Skeletal muscle satellite cell (primary cell): ENCODE results near the gene ZNF436.

Experiments used
- H3K27me3 ChIP-seq: 2 replicates; pipeline ENCODE4 v1.7.0; 2013; ENCODE audit warnings: low read length; ENCODE audit not compliant: control insufficient read depth, insufficient read depth
- H3K36me3 ChIP-seq: 2 replicates; pipeline ENCODE4 v1.7.0; 2013; ENCODE audit warnings: mild to moderate bottlenecking, control low read depth, low read length; ENCODE audit not compliant: insufficient read depth
- H3K4me1 ChIP-seq: 2 replicates; pipeline ENCODE4 v1.7.0; 2013; ENCODE audit warnings: low read length; ENCODE audit not compliant: control insufficient read depth, insufficient read depth
- H3K4me2 ChIP-seq: 2 replicates; pipeline ENCODE4 v1.7.0; 2013; ENCODE audit warnings: mild to moderate bottlenecking, low read length
- H3K4me3 ChIP-seq: 2 replicates; pipeline ENCODE4 v1.7.0; 2013; ENCODE audit warnings: low read length
- H3K9ac ChIP-seq: 2 replicates; pipeline ENCODE4 v1.7.0; 2013; ENCODE audit warnings: mild to moderate bottlenecking, low read depth, low read length, moderate library complexity
- H3K9me3 ChIP-seq: replicated peaks from 2 replicates; pipeline ENCODE4 v1.7.0; 2013; ENCODE audit warnings: mild to moderate bottlenecking, control low read depth, low read length

Gene ZNF436

DNA sequence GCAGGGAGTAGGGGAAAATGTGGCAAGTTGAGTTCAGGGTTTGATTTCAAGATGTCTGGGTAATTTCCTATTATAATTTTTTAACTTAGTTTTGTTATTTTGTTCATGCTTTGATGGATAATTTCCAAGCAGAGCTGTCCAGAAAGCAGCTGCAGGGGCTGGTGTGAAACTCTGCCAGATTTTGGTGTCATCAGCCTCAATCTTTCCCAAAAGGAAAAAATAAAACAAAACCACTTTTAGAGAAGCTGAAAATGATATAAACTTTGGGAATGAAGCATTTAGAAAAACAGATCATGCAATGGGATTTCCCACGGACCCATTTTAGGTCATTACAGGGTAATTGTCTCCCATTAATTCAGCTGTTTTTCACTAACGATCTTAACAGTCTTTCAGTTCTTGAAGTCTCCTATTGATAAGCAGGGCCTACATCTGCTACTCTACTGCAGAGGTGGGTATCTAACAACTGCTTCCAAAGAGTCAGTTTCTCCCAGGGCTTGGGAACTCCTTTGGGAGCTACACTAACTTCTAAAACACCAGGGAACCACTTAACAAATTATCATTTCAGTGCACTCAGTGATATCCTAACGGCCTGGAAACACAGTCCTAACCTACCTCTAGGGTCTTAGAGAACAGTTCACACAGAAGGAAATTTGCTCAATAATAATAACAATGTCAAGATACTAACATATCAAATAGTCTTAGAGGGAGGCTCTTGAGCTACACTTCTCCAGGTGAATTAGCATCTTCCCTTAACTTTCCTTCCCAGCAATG, 12.3 kb downstream of the ZNF436 start:
- H3K9me3 ChIP-seq: peaks cover 25% of the 10 kb centered on the region
- no peaks in the 10 kb centered on the region for H3K4me1 ChIP-seq
- no peak overlapping the region for H3K4me3 ChIP-seq
- H3K36me3 ChIP-seq: peaks cover 33% of the 10 kb centered on the region
- no peaks in the 10 kb centered on the region for H3K27me3 ChIP-seq
- no peak overlapping the region for H3K4me2 ChIP-seq
- H3K9ac ChIP-seq: no peak overlapping the region

DNA sequence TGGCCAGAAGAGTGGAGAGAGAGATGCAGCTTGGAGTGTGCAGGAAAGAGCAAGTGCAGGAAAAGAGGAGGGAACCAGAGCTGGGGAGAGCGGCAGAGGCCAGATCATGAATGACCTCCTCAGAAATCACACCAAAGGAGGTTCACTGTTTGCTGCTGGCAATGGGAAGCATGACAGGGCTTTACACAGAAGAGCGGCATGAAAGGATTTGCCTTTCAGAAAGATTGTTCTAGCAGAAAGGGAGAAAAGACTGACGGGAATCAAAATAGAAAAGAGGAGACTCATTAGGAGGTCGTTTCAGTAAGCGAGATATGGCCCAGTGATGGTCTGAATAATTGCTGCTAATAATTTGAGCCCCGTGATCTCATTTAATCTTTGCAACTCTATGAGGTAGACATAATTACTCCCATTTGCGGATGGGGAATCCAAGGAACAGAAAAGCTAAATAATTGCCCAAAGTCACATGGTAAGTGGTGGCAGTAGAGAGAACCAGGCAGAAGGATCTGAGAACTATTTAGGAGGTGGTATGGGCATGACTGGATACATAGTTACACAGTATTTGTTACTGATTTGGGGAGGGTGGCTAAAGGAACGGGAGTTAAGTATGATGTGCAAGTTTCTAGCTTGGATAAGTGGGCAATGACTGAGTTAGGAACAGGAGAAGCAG, 13.0 kb downstream of the ZNF436 start:
- Histone ChIP-seq H3K36me3 (peaks cover 26% of the 10 kb centered on the region), H3K4me2 (no peak overlapping the region), H3K9me3 (peaks cover 18% of the 10 kb centered on the region), H3K27me3 (no peaks in the 10 kb centered on the region), H3K4me1 (no peaks in the 10 kb centered on the region), H3K9ac (no peak overlapping the region), H3K4me3 (no peak overlapping the region)

DNA sequence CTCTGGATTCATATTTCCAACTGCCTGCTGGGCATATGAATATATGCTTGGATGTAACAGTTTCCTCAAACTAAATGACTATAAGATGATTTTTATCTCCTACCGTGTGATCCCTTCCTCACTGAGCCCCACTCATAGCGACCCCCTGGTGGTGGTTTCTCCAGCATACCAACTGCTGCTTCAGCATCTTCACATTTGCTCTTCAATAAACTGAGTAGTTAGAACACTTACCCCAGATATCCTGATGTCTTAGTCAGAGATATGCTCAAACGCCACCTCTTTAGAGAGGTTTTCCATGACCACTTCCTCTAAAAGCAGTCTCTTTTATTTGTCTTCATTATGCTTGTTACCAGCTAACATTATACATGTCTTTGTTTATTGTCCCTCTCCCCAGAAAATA, 15.4 kb downstream of the ZNF436 start:
- H3K9me3 ChIP-seq: no peaks in the 10 kb centered on the region
- H3K36me3 ChIP-seq: peaks cover 4% of the 10 kb centered on the region
- H3K4me2 ChIP-seq: no peak overlapping the region
- H3K4me3 ChIP-seq: no peak overlapping the region
- no peaks in the 10 kb centered on the region for H3K27me3 ChIP-seq
- no peaks in the 10 kb centered on the region for H3K4me1 ChIP-seq
- no peak overlapping the region for H3K9ac ChIP-seq

DNA sequence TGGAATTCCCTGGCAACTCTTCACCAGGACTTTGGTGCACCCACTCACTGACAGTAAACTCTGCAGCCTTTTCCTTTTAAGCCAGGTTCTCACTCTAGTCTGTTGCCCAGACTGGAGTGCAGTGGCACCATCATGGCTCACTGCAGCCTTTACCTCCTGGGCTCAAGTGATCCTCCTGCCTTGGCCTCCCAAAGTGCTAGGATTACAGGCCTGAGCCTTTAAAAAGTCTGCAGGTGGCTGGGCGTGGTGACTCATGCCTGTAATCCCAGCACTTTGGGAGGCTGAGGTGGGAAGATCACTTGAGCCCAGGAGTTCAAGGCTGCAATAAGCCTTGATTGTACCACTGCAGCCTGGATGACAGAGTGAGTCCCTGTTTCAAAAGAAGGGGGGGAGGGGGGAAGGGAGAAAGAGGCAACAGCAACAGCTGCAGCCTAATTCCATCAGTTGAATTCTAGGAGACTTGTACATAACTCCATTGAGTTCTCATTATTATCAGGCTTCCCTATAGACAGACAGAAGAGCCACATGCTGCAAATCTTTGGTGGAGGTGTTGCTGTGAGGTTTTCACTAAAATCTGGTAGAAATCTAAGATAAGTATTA, 17.4 kb downstream of the ZNF436 start:
- Histone ChIP-seq H3K27me3 (no peaks in the 10 kb centered on the region), H3K36me3 (no peaks in the 10 kb centered on the region), H3K4me3 (no peak overlapping the region), H3K9ac (no peak overlapping the region), H3K9me3 (no peaks in the 10 kb centered on the region), H3K4me2 (no peak overlapping the region), H3K4me1 (no peaks in the 10 kb centered on the region)

DNA sequence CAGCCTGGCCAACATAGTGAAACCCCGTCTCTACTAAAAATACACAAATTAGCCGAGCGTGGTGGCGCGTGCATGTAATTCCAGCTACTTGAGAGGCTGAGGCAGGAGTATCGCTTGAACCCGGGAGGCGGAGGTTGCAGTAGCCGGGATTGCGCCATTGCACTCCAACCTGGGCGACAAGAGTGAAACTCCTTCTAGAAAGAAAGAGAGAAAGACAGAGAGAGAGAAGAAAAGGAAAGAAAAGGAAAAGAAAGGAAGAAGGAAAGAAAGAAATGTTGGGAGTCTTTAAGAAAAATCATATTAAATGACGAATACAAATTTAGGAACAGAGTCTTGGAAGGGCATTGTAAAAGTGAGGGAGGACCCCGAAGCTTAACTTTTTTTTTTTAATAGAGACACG, 23.7 kb downstream of the ZNF436 start:
- Histone ChIP-seq H3K9me3 (no peaks in the 10 kb centered on the region), H3K4me2 (no peak overlapping the region), H3K27me3 (no peaks in the 10 kb centered on the region), H3K4me1 (peaks cover 12% of the 10 kb centered on the region), H3K4me3 (no peak overlapping the region), H3K36me3 (no peaks in the 10 kb centered on the region), H3K9ac (no peak overlapping the region)

DNA sequence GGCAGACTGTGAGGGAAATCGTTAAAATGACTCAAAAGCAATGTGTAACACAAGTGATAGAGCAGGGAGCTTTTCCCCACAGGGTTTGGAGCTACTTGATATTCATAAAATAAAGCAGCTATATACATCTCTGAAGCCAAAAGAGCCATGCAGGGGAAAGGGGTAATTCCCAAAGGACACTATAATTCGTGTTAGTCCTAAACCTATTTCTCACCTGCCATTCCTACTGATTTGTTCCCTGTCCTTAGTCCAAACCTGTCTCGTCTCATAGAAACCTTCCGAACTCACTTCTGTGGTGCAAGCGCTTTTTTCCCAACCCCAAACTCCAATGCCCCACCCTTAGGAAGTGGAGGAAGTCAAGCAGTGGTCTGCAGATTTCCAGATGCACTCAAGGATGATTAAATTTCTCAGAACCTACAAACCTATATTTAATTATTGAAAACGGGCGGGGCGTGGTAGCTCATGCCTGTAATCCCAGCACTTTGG, 24.6 kb downstream of the ZNF436 start:
- peak overlapping the region; percentile 79 for H3K9ac ChIP-seq
- no peaks in the 10 kb centered on the region for H3K36me3 ChIP-seq
- H3K4me2 ChIP-seq: peak overlapping the region; percentile 77

DNA sequence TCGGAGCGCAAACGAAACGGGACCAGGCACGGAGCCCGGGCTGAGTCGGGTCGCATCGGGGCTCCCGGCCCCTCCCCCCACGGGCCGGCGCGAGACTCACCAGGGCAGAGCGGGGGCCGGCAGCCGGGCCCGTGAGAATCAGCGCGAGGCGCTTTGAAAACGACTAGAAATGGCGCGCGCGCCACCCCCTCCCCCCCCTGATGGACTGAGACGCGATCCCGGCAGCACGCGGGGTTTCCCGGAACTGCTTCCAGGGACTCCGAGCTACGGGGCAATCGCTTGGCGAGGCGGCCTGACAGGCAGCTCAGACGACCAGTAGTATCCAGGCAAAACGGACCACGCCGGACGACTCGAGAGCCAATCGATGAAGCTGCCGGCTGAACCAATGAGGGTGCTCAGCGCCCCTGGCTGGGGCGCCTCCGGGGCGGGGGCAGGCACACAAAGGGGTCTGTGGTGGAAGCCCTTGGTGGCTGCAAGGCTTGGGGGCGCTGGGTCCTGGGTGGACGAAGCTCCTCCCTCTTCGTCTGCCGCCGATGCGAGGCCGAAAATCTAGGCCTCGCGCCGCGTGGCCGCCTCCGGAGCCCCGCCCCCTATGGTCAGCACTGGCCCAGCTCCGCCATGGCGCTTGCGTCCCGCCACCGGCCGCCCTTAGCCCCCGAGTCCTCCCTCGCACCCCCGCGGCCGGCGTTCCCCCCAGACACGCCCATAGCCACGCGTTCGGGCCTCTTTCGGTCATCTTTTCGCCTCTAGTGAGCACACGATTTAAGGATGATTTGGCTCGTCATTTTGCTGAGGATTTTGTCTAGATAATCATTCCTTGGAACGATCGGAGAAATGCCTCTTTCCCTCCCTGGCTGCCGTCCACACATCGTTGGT, 25.3 kb downstream of the ZNF436 start, which contains the start of gene HNRNPR:
HNRNPR (minus strand) TSS at position 174 of the 876 bp plus-strand sequence. CDS start 3,276 bp downstream, outside the sequence.
- no peaks in the 10 kb centered on the region for H3K9me3 ChIP-seq
- no peaks in the 10 kb centered on the region for H3K36me3 ChIP-seq
- H3K4me1 ChIP-seq: peaks cover 27% of the 10 kb centered on the region
- H3K27me3 ChIP-seq: no peaks in the 10 kb centered on the region
- peak within 1 kb of the TSS; percentile 95 for H3K9ac ChIP-seq
- H3K4me3 ChIP-seq: peak within 1 kb of the TSS; percentile 92
- H3K4me2 ChIP-seq: peak within 1 kb of the TSS; percentile 89

More for the DNA sequence above, 24.6 kb downstream of the ZNF436 start:
- peak overlapping the region; percentile 65 for H3K4me3 ChIP-seq
- no peaks in the 10 kb centered on the region for H3K27me3 ChIP-seq
- H3K4me1 ChIP-seq: peaks cover 21% of the 10 kb centered on the region
- H3K9me3 ChIP-seq: no peaks in the 10 kb centered on the region

DNA sequence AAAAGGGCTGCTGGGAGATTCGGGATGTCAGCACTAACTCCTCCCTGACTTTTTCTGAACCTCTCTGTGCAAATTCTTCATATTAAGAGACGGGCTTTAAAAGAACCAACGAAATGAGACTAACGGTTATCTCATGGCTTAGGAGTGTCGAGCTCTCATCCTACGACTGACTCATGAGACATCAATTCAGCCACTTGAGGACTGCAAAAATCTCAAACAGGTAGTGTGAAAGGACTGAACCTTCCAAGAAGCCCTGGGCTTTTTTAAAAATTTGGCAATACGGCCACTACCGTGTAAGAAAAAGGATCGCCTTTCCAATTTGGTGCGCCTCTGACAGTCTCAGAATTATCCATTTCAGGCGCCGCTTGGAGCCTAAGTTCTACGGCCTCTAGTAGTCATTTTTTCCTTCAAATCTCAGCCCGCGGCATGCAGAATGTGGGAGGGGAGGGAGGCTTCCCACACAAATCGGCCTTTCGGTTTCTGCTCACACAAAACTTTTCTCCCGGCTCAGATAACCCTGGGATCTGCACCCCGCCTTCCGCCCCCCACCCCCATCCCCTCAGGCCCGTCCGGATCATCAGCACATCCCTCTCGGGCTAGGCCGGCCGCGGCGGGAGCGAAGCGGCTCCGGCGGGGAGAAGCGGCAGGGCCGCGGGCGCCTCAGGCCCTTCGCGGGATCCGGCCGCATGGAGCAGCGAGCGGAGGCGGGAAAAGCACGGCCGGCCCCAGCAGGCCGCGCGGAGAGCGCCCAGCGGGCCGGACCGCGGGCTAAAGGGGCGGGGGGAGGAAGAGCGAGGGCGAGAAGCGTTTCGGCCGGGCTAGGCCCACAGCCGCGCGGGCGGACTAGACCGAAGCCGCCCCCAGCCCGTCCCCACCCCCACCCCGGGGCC, 26.2 kb downstream of the ZNF436 start:
- Histone ChIP-seq H3K4me2 (peak overlapping the region; percentile 89), H3K4me3 (peak overlapping the region; percentile 92), H3K27me3 (no peaks in the 10 kb centered on the region), H3K36me3 (no peaks in the 10 kb centered on the region), H3K9me3 (no peaks in the 10 kb centered on the region), H3K4me1 (peaks cover 36% of the 10 kb centered on the region), H3K9ac (peak overlapping the region; percentile 95)

DNA sequence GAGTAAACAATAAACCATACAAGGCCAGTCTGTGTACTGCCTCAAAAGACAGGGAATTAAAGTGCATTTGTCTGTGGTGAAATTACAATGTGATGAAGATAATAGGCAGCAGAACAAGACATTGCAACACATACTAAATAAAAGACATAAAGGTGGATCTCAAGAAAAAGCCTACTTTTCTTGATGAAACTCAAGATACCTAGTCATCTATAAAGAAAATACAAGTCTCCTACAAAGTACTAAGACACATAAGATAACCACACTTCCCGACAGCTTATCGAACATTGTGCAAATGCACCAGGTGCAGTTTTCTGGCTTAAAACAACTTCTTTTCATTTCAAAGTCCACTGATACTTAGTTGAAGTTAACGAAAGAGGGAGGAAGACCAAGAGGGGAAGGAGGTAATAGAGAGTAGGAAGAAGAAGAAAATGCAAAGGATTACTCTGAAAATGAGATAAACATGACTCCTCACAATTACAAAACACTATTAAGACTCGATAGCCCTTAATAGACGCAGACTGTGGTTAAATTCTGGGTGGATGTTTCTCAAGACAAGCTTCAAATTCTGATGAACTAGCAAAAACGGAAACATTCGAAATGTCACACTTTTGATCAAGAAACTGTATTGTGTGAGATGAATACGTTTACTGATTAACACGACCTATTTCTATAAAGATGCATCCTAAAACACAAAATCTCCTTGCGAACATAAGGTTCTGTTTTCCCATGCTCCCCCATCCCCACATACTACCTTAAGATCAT, 27.5 kb downstream of the ZNF436 start:
- Histone ChIP-seq H3K4me1 (peaks cover 46% of the 10 kb centered on the region), H3K27me3 (no peaks in the 10 kb centered on the region), H3K9me3 (no peaks in the 10 kb centered on the region), H3K4me3 (peak overlapping the region; percentile 92), H3K9ac (peak overlapping the region; percentile 95), H3K36me3 (peaks cover 11% of the 10 kb centered on the region), H3K4me2 (peak overlapping the region; percentile 89)

DNA sequence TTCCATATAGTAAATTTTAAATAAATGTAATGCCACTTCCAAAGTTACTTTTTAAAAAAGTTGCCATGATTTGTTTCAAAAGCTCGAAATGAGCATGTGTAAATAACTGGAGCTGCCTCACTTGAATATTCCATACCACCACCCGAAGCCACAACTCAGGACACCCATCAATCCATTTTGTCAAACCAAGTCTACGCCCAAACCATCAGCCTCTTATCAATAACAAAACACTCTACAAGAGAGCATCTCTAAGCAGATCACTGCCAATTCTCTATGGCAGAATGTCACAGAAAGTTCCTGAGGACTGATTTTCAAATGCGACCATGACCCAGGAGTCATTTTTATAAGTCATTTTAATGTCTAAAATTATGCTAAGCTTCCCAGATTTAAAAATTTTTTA, 30.0 kb downstream of the ZNF436 start:
- Histone ChIP-seq H3K9me3 (no peaks in the 10 kb centered on the region), H3K4me2 (peak overlapping the region; percentile 89), H3K36me3 (peaks cover 27% of the 10 kb centered on the region), H3K4me3 (peak overlapping the region; percentile 92), H3K9ac (peak overlapping the region; percentile 45), H3K27me3 (no peaks in the 10 kb centered on the region), H3K4me1 (peaks cover 41% of the 10 kb centered on the region)
